Activated T-cell treated with anti-CD3 and anti-CD28 coated beads for 1 hour (primary cell): ENCODE results near the gene ZNF605.
"Not testable (repeated sequence)": the region's sequence is repeated elsewhere in the genome, so short reads cannot be mapped to it uniquely, and the experiment has no call there.

Experiments
- DNase-seq: peaks from one replicate; pipeline ENCODE4 v3.0.0-alpha.2; 2020; ENCODE audit warnings: low read depth

Gene ZNF605

GRCh38 chr12:132948146-132949066, 7.7 kb downstream of the ZNF605 start:
- no peak for DNase-seq

GRCh38 chr12:132946246-132946820, 9.8 kb downstream of the ZNF605 start:
- no peak for DNase-seq

GRCh38 chr12:132945806-132946205, 10.3 kb downstream of the ZNF605 start:
- no peak for DNase-seq

GRCh38 chr12:132942611-132943010, 13.5 kb downstream of the ZNF605 start:
- no peak for DNase-seq

GRCh38 chr12:132941336-132941954, 14.7 kb downstream of the ZNF605 start:
- no peak for DNase-seq

- DNase-seq, result no peak
Measured at GRCh38 chr12:132940071-132940719, 15.9 kb downstream of the ZNF605 start.

- not testable (repeated sequence) for DNase-seq
Measured at GRCh38 chr12:132938807-132939206, 17.3 kb downstream of the ZNF605 start.

- no peak for DNase-seq
Measured at GRCh38 chr12:132937476-132937875, 18.6 kb downstream of the ZNF605 start.

- not testable (repeated sequence) for DNase-seq
Measured at GRCh38 chr12:132936921-132937320, 19.2 kb downstream of the ZNF605 start.

GRCh38 chr12:132936163-132936562, 19.9 kb downstream of the ZNF605 start:
- DNase-seq, result no peak

- DNase-seq, result no peak
Measured at GRCh38 chr12:132926415-132926833, 29.7 kb downstream of the ZNF605 start.

GRCh38 chr12:132925597-132926414, 30.3 kb downstream of the ZNF605 start:
- DNase-seq, result no peak

- DNase-seq, result no peak
Measured at GRCh38 chr12:132924356-132924755, 31.8 kb downstream of the ZNF605 start.

- DNase-seq, result no peak
Measured at GRCh38 chr12:132923356-132923909, 32.7 kb downstream of the ZNF605 start.

- DNase-seq, result no peak
Measured at GRCh38 chr12:132922676-132923075, 33.4 kb downstream of the ZNF605 start.

- DNase-seq, result no peak
Measured at GRCh38 chr12:132921685-132922084, 34.4 kb downstream of the ZNF605 start.

GRCh38 chr12:132918680-132919079, 37.4 kb downstream of the ZNF605 start:
- DNase-seq, result no peak

- DNase-seq, result no peak
Measured at GRCh38 chr12:132909030-132909368, 47.1 kb downstream of the ZNF605 start.

- DNase-seq, result peak; percentile 89
Measured at GRCh38 chr12:132908145-132909029, 47.7 kb downstream of the ZNF605 start.

GRCh38 chr12:132907789-132908144, 48.3 kb downstream of the ZNF605 start:
- DNase-seq, result not testable (repeated sequence)
